ENCODE measurements around the gene DDX59.

The DDX59 gene

DNA sequence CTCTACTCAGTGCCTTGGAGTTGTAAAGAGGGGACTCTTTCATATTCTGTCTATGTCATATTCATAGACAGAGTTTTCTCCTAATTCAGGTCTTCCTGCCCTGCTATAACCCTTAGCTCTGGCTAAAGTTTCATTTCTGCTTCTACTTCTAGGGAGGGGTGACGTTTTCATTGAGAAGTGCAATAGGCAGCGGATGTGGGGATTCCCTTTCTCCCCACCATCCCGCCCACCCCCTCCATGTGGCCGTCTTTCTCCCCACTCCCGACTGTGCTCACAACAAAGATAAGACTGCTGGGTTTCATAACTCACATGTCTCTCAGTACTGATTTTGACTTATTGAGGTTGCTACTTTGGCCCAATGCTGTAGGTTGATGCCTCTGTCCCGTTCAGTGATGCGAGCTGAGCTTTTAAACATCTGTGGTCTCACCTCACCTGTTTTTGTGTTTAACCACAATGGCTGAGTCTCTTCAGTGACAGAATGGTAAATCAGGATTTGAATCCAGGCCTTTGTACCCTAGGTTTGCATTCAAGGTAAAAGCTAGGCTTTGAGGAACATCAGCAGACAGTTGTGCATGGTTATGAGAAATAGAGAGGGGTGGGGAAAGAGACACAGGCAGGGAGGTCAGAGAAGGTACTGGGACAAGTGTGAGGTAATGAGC is 41.4 kb downstream of the DDX59 start:
- DNase-seq (ENCODE audit: low spot score): no peak

DNA sequence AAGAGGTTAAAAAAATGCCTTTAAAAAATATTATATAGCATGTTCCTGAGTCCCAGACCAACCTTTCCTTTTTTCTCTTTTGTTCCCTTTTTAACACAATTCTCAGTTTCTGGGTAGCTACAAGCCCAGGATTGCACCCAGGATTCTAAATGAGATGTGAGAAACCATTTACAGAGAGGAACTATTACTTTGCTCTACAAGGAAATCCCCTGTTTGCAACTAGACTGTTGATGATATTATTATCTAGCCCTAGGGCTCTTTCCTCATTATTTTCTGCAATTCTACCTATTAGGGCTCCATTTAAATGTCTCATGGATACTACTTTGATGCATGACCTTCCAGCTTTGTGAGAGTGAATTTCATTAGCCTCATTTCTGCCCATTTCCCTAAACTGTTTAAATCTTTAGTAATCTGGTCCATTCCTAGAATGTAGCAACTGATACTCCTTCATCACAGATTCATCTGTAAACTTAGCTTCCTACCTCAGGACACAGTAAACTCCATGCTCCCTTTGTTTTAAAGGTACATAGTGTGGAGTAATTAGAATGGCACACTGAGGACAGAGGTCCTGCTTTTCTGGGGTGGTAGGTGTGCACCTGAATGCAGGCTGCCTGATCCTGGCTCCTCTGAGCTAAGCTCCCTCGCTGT is 42.0 kb downstream of the DDX59 start:
- no peak for DNase-seq (ENCODE audit: low spot score)

DNA sequence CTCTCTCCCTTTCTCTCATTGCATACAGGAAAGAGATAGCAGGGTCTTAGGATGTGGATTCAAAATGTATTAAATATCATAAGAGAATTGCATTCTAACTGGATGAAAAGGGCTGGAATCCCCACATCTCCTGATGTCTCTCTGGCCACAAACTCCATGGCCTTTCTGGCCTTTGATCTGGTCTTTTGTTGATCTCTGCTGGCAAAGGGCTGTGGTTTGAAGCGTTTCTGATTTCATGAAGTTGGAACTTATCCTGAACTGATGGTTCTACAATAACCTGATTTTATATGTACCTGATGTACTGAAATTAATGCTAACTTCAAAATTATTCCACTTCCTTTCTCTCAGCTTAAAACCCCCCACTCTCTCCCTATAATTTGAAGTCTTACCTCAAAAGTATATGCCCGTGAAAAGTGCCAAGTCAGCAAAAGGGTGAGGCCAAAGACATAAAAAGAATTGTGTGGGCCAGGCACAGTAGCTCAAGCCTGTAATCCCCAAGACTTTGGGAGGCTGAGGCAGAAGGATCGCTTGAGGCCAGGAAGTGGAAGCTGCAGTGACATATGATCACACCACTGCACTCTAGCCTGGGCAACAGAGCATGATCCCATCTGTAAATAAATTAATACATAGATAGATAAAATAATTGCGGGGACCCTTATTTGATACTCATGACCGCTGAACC is 42.7 kb downstream of the DDX59 start:
- DNase-seq (ENCODE audit: low spot score): no peak

DNA sequence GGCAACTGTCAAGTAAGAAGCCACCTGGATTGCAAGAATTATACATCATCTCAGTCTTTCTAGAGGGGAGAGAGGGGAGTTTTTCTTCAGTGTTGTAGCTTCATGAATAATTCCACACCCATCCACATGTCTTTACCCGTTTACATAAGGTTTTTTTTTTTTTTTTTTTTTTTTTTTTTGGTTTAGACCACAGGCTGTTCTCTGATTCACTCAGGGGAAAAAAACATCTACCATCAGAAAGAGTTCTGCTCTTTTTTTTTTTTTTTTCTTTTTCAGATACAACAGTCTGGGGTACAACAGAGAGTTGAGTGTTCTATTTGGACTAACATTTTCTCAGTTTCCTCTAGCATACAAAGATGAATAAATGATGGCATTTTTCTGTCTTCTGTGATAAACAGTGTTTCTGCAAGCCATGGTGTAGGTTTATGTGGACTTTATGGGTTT is 44.3 kb downstream of the DDX59 start:
- DNase-seq (ENCODE audit: low spot score): no peak

DNA sequence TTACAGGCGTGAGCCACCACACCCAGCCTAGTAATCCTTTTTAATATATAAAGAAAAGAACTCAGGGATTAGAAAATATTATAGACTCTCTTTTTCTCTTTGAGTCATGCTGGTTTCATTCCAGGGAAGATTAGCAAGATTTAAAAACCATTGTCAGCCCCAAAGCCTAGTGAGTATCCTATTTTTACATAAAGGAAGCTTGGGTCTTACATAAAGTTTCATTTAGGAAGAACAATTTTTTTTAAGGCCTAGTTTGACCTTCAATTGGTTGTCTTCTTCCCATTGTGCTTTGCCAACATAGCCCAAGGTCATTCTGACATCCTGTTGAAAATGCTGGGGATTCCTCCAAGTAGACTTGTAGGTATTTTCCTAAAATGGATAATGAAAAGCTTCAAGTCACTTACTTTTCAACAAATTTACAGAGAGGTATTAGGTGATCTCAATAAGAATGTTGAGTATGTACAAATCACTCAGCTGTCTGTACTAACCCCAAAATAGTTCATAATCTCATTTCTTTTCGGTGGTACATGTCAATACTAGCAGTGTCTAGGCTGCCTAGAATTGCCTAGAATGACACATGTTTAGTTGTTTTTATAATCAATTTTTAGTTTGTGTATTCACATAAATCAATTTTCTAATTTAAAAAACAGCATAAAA is 44.9 kb downstream of the DDX59 start:
- DNase-seq (ENCODE audit: low spot score): no peak

DNA sequence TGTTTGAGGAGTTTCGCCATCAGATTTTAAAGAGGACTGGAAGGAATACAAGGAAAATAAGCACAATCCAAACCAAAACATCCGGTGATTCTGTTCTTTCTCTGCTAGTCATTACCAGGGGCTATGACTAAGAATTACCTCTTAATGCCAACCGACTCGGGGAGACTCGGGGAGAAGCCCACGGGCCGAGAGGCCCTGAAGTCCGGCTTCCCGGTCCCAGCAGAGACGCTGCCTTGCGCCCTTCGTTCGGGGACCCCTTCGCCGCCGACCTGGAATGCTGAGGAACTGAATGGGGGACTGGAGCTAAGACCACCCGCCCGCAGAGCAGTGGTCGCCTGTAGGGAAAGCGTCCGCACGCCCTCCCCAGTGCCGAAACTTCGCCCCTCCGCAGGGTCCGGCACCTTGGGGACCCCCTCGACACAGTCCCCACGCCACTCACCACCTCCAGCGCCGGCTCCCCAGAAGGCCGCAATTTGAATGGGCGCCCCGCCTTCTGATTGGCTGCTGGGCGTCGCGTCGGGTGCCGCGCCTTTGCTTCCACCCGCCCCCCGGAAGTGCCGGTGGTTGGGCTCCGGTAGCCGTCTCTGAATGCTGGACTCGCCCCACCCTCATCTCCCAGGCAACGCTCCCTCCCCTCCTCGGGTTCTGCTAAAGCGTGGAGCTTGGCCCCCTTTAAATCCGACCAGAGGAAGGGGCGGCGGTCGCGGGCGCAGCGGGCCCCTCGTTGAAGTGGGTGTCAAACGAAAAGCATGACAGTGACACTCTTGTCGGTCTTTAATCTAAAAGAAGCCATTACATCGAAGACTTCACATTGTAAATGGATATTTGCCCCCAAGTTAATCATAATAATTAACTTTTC is 49.2 kb downstream of the DDX59 start, which contains the start of gene KIF14:
TSS of gene KIF14 (minus strand) at position 479 of the 859 bp plus-strand sequence. CDS start 2,028 bp downstream, outside the sequence.
- peak; percentile 96 for DNase-seq (ENCODE audit: low spot score)

DNA sequence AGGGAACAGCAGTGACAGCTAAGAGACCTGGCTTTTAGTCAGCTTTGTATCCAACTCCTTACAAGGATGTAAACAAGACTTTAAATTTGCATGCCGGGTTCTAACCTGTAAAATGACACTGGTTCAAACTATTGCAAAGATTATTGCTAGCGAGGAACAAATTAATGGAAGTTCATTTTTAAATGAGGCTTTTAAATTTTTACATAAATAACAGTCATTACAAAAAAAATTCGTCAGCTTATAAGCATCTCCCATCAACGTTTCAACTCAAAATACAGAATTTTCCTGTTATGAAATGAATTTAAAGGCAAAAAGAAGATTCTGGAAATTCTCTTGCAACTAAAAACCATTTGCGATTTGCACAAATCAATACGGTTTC is 49.8 kb downstream of the DDX59 start:
- DNase-seq (ENCODE audit: low spot score): no peak

DNA sequence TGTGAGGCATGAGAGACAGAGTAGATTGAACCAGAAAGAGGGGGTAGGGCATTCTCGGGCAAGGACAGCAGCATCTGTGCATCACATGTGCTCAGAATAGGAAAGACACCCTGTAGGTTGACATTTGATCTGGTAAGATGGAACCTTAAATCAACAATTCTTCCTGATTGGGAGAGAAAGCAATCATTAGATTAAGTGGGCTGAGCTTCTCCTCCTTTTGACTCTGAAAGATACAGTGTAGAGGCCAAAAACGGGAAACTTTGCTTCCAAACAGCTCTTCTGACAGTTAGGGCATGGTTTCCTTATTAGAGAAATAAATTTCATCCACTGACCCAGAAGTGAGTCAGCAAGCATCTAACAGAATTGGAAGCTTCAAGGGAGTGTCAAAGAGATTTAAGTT is 58.9 kb downstream of the DDX59 start:
- no peak for DNase-seq (ENCODE audit: low spot score)

DNA sequence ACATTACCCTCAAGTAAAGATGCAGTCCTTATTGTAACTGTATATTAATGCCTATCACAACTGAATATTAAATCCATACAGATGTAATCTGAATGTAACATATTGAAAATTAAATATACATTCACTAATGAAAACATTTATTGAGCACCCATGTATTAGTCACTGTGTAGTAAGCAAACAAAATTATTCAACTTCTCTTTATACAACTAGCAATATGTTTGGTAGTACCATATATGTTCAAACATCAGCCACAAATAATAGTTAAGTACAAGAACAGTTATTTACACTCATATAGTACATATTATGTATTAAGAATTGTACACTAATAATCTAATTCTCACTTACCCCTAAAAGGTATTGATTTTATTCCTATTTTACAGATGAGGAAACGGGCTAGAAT is 67.1 kb downstream of the DDX59 start:
- no peak for DNase-seq (ENCODE audit: low spot score)

Measured in ecto neural progenitor cell (in vitro differentiated cells).